Stomach smooth muscle (tissue), 2 donors: ENCODE measurements around the gene YARS1.

Source experiments
- H3K27ac ChIP-seq: one replicate; pipeline ENCODE4 v1.7.0; 2013; ENCODE audit warnings: mild to moderate bottlenecking, low read length, inconsistent platforms
- H3K27me3 ChIP-seq, 2 donors: one replicate each; pipeline ENCODE4 v1.7.0; 2013; ENCODE audit warnings: low read length in 2 of 2; ENCODE audit not compliant: insufficient read depth in 2 of 2, control insufficient read depth in 1 of 2
- H3K36me3 ChIP-seq, 2 donors: one replicate each; pipeline ENCODE4 v1.7.0; 2013; ENCODE audit warnings: low read length in 2 of 2; ENCODE audit not compliant: control insufficient read depth in 2 of 2, insufficient read depth in 2 of 2
- H3K4me1 ChIP-seq: one replicate; pipeline ENCODE4 v1.7.0; 2013; ENCODE audit warnings: low read length; ENCODE audit not compliant: control insufficient read depth, insufficient read depth
- H3K4me3 ChIP-seq, 2 donors: one replicate each; pipeline ENCODE4 v1.7.0; 2013; ENCODE audit warnings: low read length in 2 of 2
- H3K9ac ChIP-seq, 2 donors: one replicate each; pipeline ENCODE4 v1.7.0; 2013; ENCODE audit warnings: low read length in 2 of 2, mild to moderate bottlenecking in 1 of 2
- H3K9me3 ChIP-seq, 2 donors: one replicate each; pipeline ENCODE4 v1.7.0; 2013; ENCODE audit warnings: low read length in 2 of 2; ENCODE audit not compliant: control insufficient read depth in 2 of 2
- donor health status: healthy.
- donor health status: Pancreatic carcinoma.

The YARS1 gene

GRCh38 chr1:32753532-32754316, 63.4 kb downstream of the YARS1 start:
- H3K4me1 ChIP-seq = peaks cover 20% of the 10 kb centered on the region
- no peaks in the 10 kb centered on the region for H3K27me3 ChIP-seq
- H3K27ac ChIP-seq = no peak overlapping the region
- H3K9ac ChIP-seq = peak overlapping the region; percentile 68 to 72
- no peaks in the 10 kb centered on the region for H3K9me3 ChIP-seq
- peak overlapping the region; percentile 84 to 85 for H3K4me3 ChIP-seq
- no peaks in the 10 kb centered on the region for H3K36me3 ChIP-seq

GRCh38 chr1:32749771-32750170, 67.4 kb downstream of the YARS1 start:
- no peak overlapping the region for H3K9ac ChIP-seq
- peaks cover 13% of the 10 kb centered on the region for H3K4me1 ChIP-seq
- H3K27ac ChIP-seq = no peak overlapping the region
- no peaks in the 10 kb centered on the region for H3K36me3 ChIP-seq
- no peak overlapping the region for H3K4me3 ChIP-seq
- H3K9me3 ChIP-seq = no peaks in the 10 kb centered on the region
- no peaks in the 10 kb centered on the region for H3K27me3 ChIP-seq

- Histone ChIP-seq H3K27ac (no peak overlapping the region), H3K36me3 (no peaks in the 10 kb centered on the region), H3K9me3 (no peaks in the 10 kb centered on the region), H3K27me3 (no peaks in the 10 kb centered on the region), H3K9ac (no peak overlapping the region), H3K4me3 (no peak overlapping the region), H3K4me1 (peaks cover 9% of the 10 kb centered on the region)
Measured at GRCh38 chr1:32749332-32749731, 67.8 kb downstream of the YARS1 start.

GRCh38 chr1:32748926-32749325, 68.2 kb downstream of the YARS1 start:
- Histone ChIP-seq H3K9me3 (no peaks in the 10 kb centered on the region), H3K27ac (no peak overlapping the region), H3K27me3 (no peaks in the 10 kb centered on the region), H3K36me3 (no peaks in the 10 kb centered on the region), H3K9ac (no peak overlapping the region), H3K4me3 (no peak overlapping the region), H3K4me1 (peaks cover 6% of the 10 kb centered on the region)

- H3K27ac ChIP-seq = no peak overlapping the region
- no peaks in the 10 kb centered on the region for H3K36me3 ChIP-seq
- H3K9ac ChIP-seq = no peak overlapping the region
- H3K9me3 ChIP-seq = no peaks in the 10 kb centered on the region
- H3K27me3 ChIP-seq = no peaks in the 10 kb centered on the region
- H3K4me3 ChIP-seq = no peak overlapping the region
- H3K4me1 ChIP-seq = peaks cover 7% of the 10 kb centered on the region
Measured at GRCh38 chr1:32748348-32748747, 68.8 kb downstream of the YARS1 start.

GRCh38 chr1:32746130-32746529, 71.0 kb downstream of the YARS1 start:
- Histone ChIP-seq H3K27me3 (no peaks in the 10 kb centered on the region), H3K27ac (no peak overlapping the region), H3K9me3 (no peaks in the 10 kb centered on the region)

GRCh38 chr1:32744071-32744425, 73.1 kb downstream of the YARS1 start:
- peaks cover 31% of the 10 kb centered on the region for H3K4me1 ChIP-seq
- no peaks in the 10 kb centered on the region for H3K9me3 ChIP-seq
- no peak overlapping the region for H3K27ac ChIP-seq
- no peaks in the 10 kb centered on the region for H3K27me3 ChIP-seq
- no peaks in the 10 kb centered on the region for H3K36me3 ChIP-seq
- H3K9ac ChIP-seq = no peak overlapping the region
- no peak overlapping the region for H3K4me3 ChIP-seq

More at GRCh38 chr1:32746130-32746529, 71.0 kb downstream of the YARS1 start:
- Histone ChIP-seq H3K9ac (no peak overlapping the region), H3K36me3 (no peaks in the 10 kb centered on the region), H3K4me3 (no peak overlapping the region), H3K4me1 (peaks cover 21% of the 10 kb centered on the region)

GRCh38 chr1:32743380-32744070, 73.6 kb downstream of the YARS1 start:
- no peaks in the 10 kb centered on the region for H3K36me3 ChIP-seq
- no peaks in the 10 kb centered on the region for H3K27me3 ChIP-seq
- H3K9ac ChIP-seq = no peak overlapping the region
- H3K4me3 ChIP-seq = peak overlapping the region in 1 of 2 donors; percentile 77
- H3K9me3 ChIP-seq = no peaks in the 10 kb centered on the region
- no peak overlapping the region for H3K27ac ChIP-seq
- H3K4me1 ChIP-seq = peaks cover 31% of the 10 kb centered on the region

GRCh38 chr1:32742956-32743355, 74.2 kb downstream of the YARS1 start:
- peaks cover 31% of the 10 kb centered on the region for H3K4me1 ChIP-seq
- H3K4me3 ChIP-seq = peak overlapping the region in 1 of 2 donors; percentile 77
- peak overlapping the region; percentile 79 for H3K27ac ChIP-seq
- H3K9me3 ChIP-seq = no peaks in the 10 kb centered on the region
- peak overlapping the region in 1 of 2 donors; percentile 69 for H3K9ac ChIP-seq
- H3K27me3 ChIP-seq = no peaks in the 10 kb centered on the region
- H3K36me3 ChIP-seq = no peaks in the 10 kb centered on the region

GRCh38 chr1:32742199-32742947, 74.8 kb downstream of the YARS1 start:
- H3K9ac ChIP-seq = peak overlapping the region; percentile 66 to 69
- no peaks in the 10 kb centered on the region for H3K36me3 ChIP-seq
- no peaks in the 10 kb centered on the region for H3K27me3 ChIP-seq
- peaks cover 31% of the 10 kb centered on the region for H3K4me1 ChIP-seq
- H3K9me3 ChIP-seq = no peaks in the 10 kb centered on the region
- peak overlapping the region; percentile 79 for H3K27ac ChIP-seq
- peak overlapping the region; percentile 61 to 77 for H3K4me3 ChIP-seq
